IMR-90 (cell line): ENCODE results near the gene CEP41. TPM values are rescaled to one million over a fixed set of nuclear protein-coding genes. Genes with fewer than 3 reads are reported as not detected.
A peak's percentile ranks its signal among the peaks of the same experiment; 100 is the strongest.

Experiments
- ATAC-seq: fragments of 200-7000 bp; cut with Tn5 transposase; 2 replicates; pipeline ENCODE4 v1.9.1; 2020; ENCODE audit warnings: low read depth, mild to moderate bottlenecking, moderate library complexity
- BruUV-seq: library from RNA; stranded (reverse); fragments of 400-500 nt; replicated peaks from 2 replicates; lab custom pipeline; 2021; lab: Mats Ljungman, UMichigan
- CTCF ChIA-PET: fragments of 300-600 bp; formaldehyde crosslinking; extraction: SDS; loops from one replicate; lab custom pipeline; 2021; ENCODE audit warnings: antibody characterized with exemption; lab: Yijun Ruan, JAX
- POLR2A ChIA-PET: fragments of 300-600 bp; sonication (Branson Sonifier 250); formaldehyde crosslinking; loops from one replicate; lab custom pipeline; 2022; ENCODE audit warnings: antibody characterized with exemption; ENCODE audit not compliant: unreplicated experiment; lab: Charles Lee
- DNase-seq: peaks from one replicate; pipeline ENCODE4 v3.0.0; 2013
- H2AFZ ChIP-seq: replicated peaks from 2 replicates; pipeline ENCODE3; 2013; ENCODE audit warnings: low read length, mild to moderate bottlenecking; ENCODE audit not compliant: poor library complexity
- H2AK5ac ChIP-seq: 2 replicates; pipeline ENCODE4 v1.6.1; 2013; ENCODE audit warnings: low read depth, low read length, inconsistent platforms
- H2AK9ac ChIP-seq: replicated peaks from 2 replicates; pipeline ENCODE3; 2013; ENCODE audit warnings: mild to moderate bottlenecking, low read depth, low read length, moderate library complexity; ENCODE audit not compliant: poor library complexity
- H2BK120ac ChIP-seq: 2 replicates; pipeline ENCODE4 v1.6.1; 2013; ENCODE audit warnings: low read depth, low read length, inconsistent platforms
- H2BK15ac ChIP-seq: 3 replicates; pipeline ENCODE4 v1.6.1; 2013; ENCODE audit warnings: low read depth, low read length, inconsistent platforms
- H2BK20ac ChIP-seq: 2 replicates; pipeline ENCODE4 v1.6.1; 2013; ENCODE audit warnings: low read depth, mild to moderate bottlenecking, inconsistent platforms, low read length, moderate library complexity
- H2BK5ac ChIP-seq: 2 replicates; pipeline ENCODE4 v1.6.1; 2013; ENCODE audit warnings: mild to moderate bottlenecking, low read depth, low read length, inconsistent platforms; ENCODE audit not compliant: poor library complexity, severe bottlenecking
- H3K14ac ChIP-seq: replicated peaks from 2 replicates; pipeline ENCODE4 v1.6.1; 2013; ENCODE audit warnings: low read depth, low read length, inconsistent platforms
- H3K18ac ChIP-seq: 2 replicates; pipeline ENCODE4 v1.6.1; 2013; ENCODE audit warnings: low read depth, low read length, control low read depth
- H3K23ac ChIP-seq: 2 replicates; pipeline ENCODE4 v1.6.1; 2013; ENCODE audit warnings: low read depth, low read length, inconsistent platforms
- H3K27ac ChIP-seq: 2 replicates; pipeline ENCODE4 v1.5.1; 2013; ENCODE audit warnings: mild to moderate bottlenecking, control low read depth, low read length; ENCODE audit not compliant: insufficient read depth
- H3K27me3 ChIP-seq: 2 replicates; pipeline ENCODE4 v1.6.1; 2013; ENCODE audit warnings: low read length; ENCODE audit not compliant: control insufficient read depth, insufficient read depth
- H3K36me3 ChIP-seq: 2 replicates; pipeline ENCODE4 v1.6.1; 2013; ENCODE audit warnings: low read length, mixed read lengths; ENCODE audit not compliant: control insufficient read depth, insufficient read depth
- H3K4ac ChIP-seq: 2 replicates; pipeline ENCODE4 v1.6.1; 2013; ENCODE audit warnings: low read depth, low read length, inconsistent platforms
- H3K4me1 ChIP-seq: 2 replicates; pipeline ENCODE4 v1.6.1; 2013; ENCODE audit warnings: low read length, mixed read lengths; ENCODE audit not compliant: control insufficient read depth, insufficient read depth
- H3K4me2 ChIP-seq: 2 replicates; pipeline ENCODE4 v1.6.1; 2013; ENCODE audit warnings: low read depth, mild to moderate bottlenecking, control low read depth, low read length, moderate library complexity
- H3K4me3 ChIP-seq: 2 replicates; pipeline ENCODE4 v1.5.1; 2013; ENCODE audit warnings: low read depth, mild to moderate bottlenecking, control low read depth, low read length, moderate library complexity; ENCODE audit not compliant: insufficient read depth
- H3K56ac ChIP-seq: 2 replicates; pipeline ENCODE4 v1.6.1; 2013; ENCODE audit warnings: low read length, inconsistent platforms; ENCODE audit not compliant: insufficient read depth; ENCODE audit errors: extremely low read depth
- H3K79me1 ChIP-seq, 2 experiments: 2 replicates each; pipeline ENCODE4 v1.6.1; 2013; ENCODE audit warnings: low read length in 2 of 2, inconsistent platforms in 1 of 2, low read depth in 1 of 2
- H3K9ac ChIP-seq: 2 replicates; pipeline ENCODE4 v1.6.1; 2013; ENCODE audit warnings: low read depth, low read length, control low read depth
- H3K9me1 ChIP-seq: 2 replicates; pipeline ENCODE4 v1.6.1; 2013; ENCODE audit warnings: low read length, inconsistent platforms; ENCODE audit not compliant: insufficient read depth
- H3K9me3 ChIP-seq: 2 replicates; pipeline ENCODE4 v1.6.1; 2013; ENCODE audit warnings: low read length; ENCODE audit not compliant: control insufficient read depth, insufficient read depth
- H4K20me1 ChIP-seq: 2 replicates; pipeline ENCODE4 v1.6.1; 2013; ENCODE audit warnings: low read length, inconsistent platforms; ENCODE audit not compliant: insufficient read depth
- H4K5ac ChIP-seq: 2 replicates; pipeline ENCODE4 v1.6.1; 2013; ENCODE audit warnings: mild to moderate bottlenecking, low read depth, low read length, control low read depth
- H4K8ac ChIP-seq, 2 experiments: 2 replicates each; pipeline ENCODE4 v1.6.1; 2013; ENCODE audit warnings: low read depth in 2 of 2, low read length in 2 of 2, control low read depth in 1 of 2, inconsistent platforms in 1 of 2
- H4K91ac ChIP-seq: 2 replicates; pipeline ENCODE4 v1.6.1; 2013; ENCODE audit warnings: low read depth, low read length, inconsistent platforms; ENCODE audit not compliant: insufficient read depth
- CEBPB ChIP-seq: IDR thresholded peaks from 2 replicates; pipeline ENCODE4 v1.6.1; 2012; ENCODE audit warnings: low read depth, low read length, improper control_type of control experiment
- CHD1 ChIP-seq: IDR thresholded peaks from 2 replicates; pipeline ENCODE4 v1.6.1; 2012; ENCODE audit warnings: low read depth, low read length, improper control_type of control experiment
- FOS ChIP-seq: fragments of 150-350 bp; IDR thresholded peaks from 2 replicates; pipeline ENCODE4 v1.6.1; 2016; ENCODE audit warnings: low read depth, low read length
- MAFK ChIP-seq: IDR thresholded peaks from 2 replicates; pipeline ENCODE4 v1.6.1; 2012; ENCODE audit warnings: low read depth, low read length, improper control_type of control experiment
- MAZ ChIP-seq: IDR thresholded peaks from 2 replicates; pipeline ENCODE4 v1.6.1; 2012; ENCODE audit warnings: low read depth, mild to moderate bottlenecking, low read length, improper control_type of control experiment, moderate library complexity, borderline replicate concordance
- MXI1 ChIP-seq: IDR thresholded peaks from 2 replicates; pipeline ENCODE4 v1.6.1; 2012; ENCODE audit warnings: low read depth, mild to moderate bottlenecking, low read length, moderate library complexity, borderline replicate concordance
- NFE2L2 ChIP-seq: fragments of 150-350 bp; IDR thresholded peaks from 2 replicates; pipeline ENCODE4 v1.6.1; 2016; ENCODE audit warnings: low read depth, mild to moderate bottlenecking, low read length
- POLR2A ChIP-seq: IDR thresholded peaks from 2 replicates; pipeline ENCODE4 v1.6.1; 2012; ENCODE audit warnings: mild to moderate bottlenecking, low read depth, low read length
- RAD21 ChIP-seq: IDR thresholded peaks from 2 replicates; pipeline ENCODE4 v1.6.1; 2012; ENCODE audit warnings: low read length, improper control_type of control experiment
- RCOR1 ChIP-seq: IDR thresholded peaks from 2 replicates; pipeline ENCODE4 v1.6.1; 2012; ENCODE audit warnings: mild to moderate bottlenecking, low read length, improper control_type of control experiment; ENCODE audit not compliant: insufficient replicate concordance
- SMC3 ChIP-seq: fragments of 150-350 bp; IDR thresholded peaks from 2 replicates; pipeline ENCODE4 v1.6.1; 2016; ENCODE audit warnings: low read depth, mild to moderate bottlenecking, antibody characterized with exemption, low read length, moderate library complexity
- USF2 ChIP-seq: fragments of 150-350 bp; IDR thresholded peaks from 2 replicates; pipeline ENCODE4 v1.6.1; 2017; ENCODE audit warnings: mild to moderate bottlenecking, antibody characterized with exemption, low read length, low read depth
- WGBS, 2 experiments: methylation state at CpG; one replicate each; pipeline versions ENCODE4 v1.1.5 to v1.1.7; 2013; ENCODE audit warnings: missing lambda C conversion rate in 2 of 2; ENCODE audit not compliant: insufficient read length in 1 of 2; ENCODE audit errors: extremely low coverage in 2 of 2; 5-methylcytosine and 5-hydroxymethylcytosine counted together
- dilution Hi-C: fragments of 300-500 bp; cut with HindIII; formaldehyde crosslinking; loops from one replicate; pipeline ENCODE4 v1.14.3; 2018; ENCODE audit warnings: low sequenced_read_pairs; ENCODE audit not compliant: unreplicated experiment
- in situ Hi-C: fragments of 300-500 bp; cut with MboI; formaldehyde crosslinking; loops from 3 replicates; pipeline ENCODE4 v1.14.3; 2019; ENCODE audit warnings: low sequenced_read_pairs, inconsistent platforms, mixed read lengths
- intact Hi-C: fragments of 100-400 bp; cut with micrococcal nuclease; formaldehyde crosslinking; loops from 2 replicates; pipeline ENCODE4 v1.10.0; 2022
- polyA plus RNA-seq, 3 experiments: library from polyadenylated mRNA; depleted of rRNA; stranded (reverse); fragments of >200 nt; gene quantifications; 2 replicates each; pipeline ENCODE4 v1.2.3, GENCODE V29; 2012; ENCODE audit warnings: low replicate concordance in 1 of 3
- total RNA-seq: library from RNA; depleted of rRNA; stranded (reverse); fragments of >200 nt; gene quantifications from 2 replicates; pipeline ENCODE4 v1.2.3, GENCODE V29; 2012
- TF ChIP-seq, protein P1 (sequence below): conservative IDR thresholded peaks from 2 replicates; pipeline ENCODE4 v1.5.1; 2012; ENCODE audit warnings: mild to moderate bottlenecking, low read depth, low read length, improper control_type of control experiment

Gene CEP41
- total and polyA plus RNA-seq, 2 of the 4 experiments (the other 2 are of a cell fraction), result 12.2 to 21.9 TPM

DNA sequence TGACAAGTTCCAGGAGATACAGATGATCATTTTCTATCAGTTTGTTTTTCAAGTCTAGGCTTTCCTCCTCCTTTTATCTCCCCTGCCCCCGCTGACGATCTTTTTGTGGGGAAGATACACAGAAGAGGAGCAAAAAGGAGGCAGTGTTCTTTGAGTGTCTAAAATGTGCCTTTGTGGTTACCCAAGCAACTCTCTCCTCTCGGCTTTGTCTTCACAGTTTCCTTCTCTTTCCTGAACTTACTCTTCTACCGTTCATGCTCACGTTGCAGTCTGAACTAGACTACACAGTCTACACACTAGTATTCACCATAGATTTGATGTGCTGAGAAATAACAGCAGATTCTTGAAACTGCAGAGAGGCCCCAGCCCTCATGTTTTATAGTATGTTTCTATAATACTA, 23.6 kb downstream of the CEP41 start:
- no peak overlapping the region for H2BK5ac ChIP-seq
- no peak overlapping the region for H2AK9ac ChIP-seq
- no peak overlapping the region for H3K9ac ChIP-seq
- H4K91ac ChIP-seq, result no peak overlapping the region
- H3K36me3 ChIP-seq, result no peaks in the 10 kb centered on the region
- TF ChIP-seq MAFK (no peak), CHD1 (no peak), RAD21 (no peak), RCOR1 (no peak), MAZ (no peak), NFE2L2 (no peak), USF2 (no peak), MXI1 (no peak), SMC3 (no peak), CEBPB (no peak), FOS (no peak), POLR2A (no peak)
- TF ChIP-seq, protein P1, sequence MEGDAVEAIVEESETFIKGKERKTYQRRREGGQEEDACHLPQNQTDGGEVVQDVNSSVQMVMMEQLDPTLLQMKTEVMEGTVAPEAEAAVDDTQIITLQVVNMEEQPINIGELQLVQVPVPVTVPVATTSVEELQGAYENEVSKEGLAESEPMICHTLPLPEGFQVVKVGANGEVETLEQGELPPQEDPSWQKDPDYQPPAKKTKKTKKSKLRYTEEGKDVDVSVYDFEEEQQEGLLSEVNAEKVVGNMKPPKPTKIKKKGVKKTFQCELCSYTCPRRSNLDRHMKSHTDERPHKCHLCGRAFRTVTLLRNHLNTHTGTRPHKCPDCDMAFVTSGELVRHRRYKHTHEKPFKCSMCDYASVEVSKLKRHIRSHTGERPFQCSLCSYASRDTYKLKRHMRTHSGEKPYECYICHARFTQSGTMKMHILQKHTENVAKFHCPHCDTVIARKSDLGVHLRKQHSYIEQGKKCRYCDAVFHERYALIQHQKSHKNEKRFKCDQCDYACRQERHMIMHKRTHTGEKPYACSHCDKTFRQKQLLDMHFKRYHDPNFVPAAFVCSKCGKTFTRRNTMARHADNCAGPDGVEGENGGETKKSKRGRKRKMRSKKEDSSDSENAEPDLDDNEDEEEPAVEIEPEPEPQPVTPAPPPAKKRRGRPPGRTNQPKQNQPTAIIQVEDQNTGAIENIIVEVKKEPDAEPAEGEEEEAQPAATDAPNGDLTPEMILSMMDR, result no peak
- H3K56ac ChIP-seq, result no peak overlapping the region
- peaks cover 9% of the 10 kb centered on the region for H3K9me1 ChIP-seq
- H2BK120ac ChIP-seq, result no peak overlapping the region
- H2BK20ac ChIP-seq, result no peak overlapping the region
- peaks cover 5 to 13% of the 10 kb centered on the region in 2 experiments; a peak in 3 of 4 replicates for H3K79me1 ChIP-seq
- no peaks in the 10 kb centered on the region for H4K20me1 ChIP-seq
- no peaks in the 10 kb centered on the region for H3K9me3 ChIP-seq
- no peak overlapping the region for H3K14ac ChIP-seq
- dilution Hi-C loops, result no loop called here
- no peak for DNase-seq
- no peak overlapping the region for H2BK15ac ChIP-seq
- H3K4me2 ChIP-seq, result no peak overlapping the region
- no TSS peak for BruUV-seq
- H3K4me1 ChIP-seq, result peaks cover 3% of the 10 kb centered on the region
- intact Hi-C loops, result no loop called here
- H3K4me3 ChIP-seq, result no peak overlapping the region
- H3K4ac ChIP-seq, result no peak overlapping the region
- H3K27ac ChIP-seq, result no peak overlapping the region
- H4K8ac ChIP-seq, result peak overlapping the region in 1 of 2 experiments; percentile 27; a peak in 1 of 4 replicates
- no peaks in the 10 kb centered on the region for H3K27me3 ChIP-seq
- H2AK5ac ChIP-seq, result no peak overlapping the region
- peak overlapping the region; percentile 72 for H4K5ac ChIP-seq
- no peak for ATAC-seq
- in situ Hi-C loops, result no loop called here
- peak overlapping the region; percentile 24 for H2AFZ ChIP-seq
- POLR2A ChIA-PET, result no interaction called here
- CTCF ChIA-PET, result no interaction called here
- no CpG with 5 or more reads among the region's 5 CpGs for WGBS, 2 experiments
- no peak overlapping the region for H3K23ac ChIP-seq
- no peak overlapping the region for H3K18ac ChIP-seq
